Activated CD8-positive, alpha-beta T cell treated with anti-CD3 and anti-CD28 coated beads, Interleukin-2, amount 10 ng/mL, durations not matched to agents 7 days and 5 days (primary cell): ENCODE measurements around the gene SOX8. TPM values are rescaled to one million over a fixed set of nuclear protein-coding genes. Genes with fewer than 3 reads are reported as not detected.

Experiments
- ATAC-seq: fragments of 150-1000 bp; cut with Tn5 transposase; one replicate; pipeline ENCODE4 v1.10.0; 2021; ENCODE audit warnings: moderate library complexity
- CTCF ChIA-PET: fragments of 350-600 bp; sonication (Branson Sonifier 250); formaldehyde crosslinking; loops from one replicate; lab custom pipeline; 2021; ENCODE audit warnings: antibody characterized with exemption; lab: Charles Lee
- POLR2A ChIA-PET: fragments of 350-600 bp; sonication (Branson Sonifier 250); formaldehyde crosslinking; loops from one replicate; lab custom pipeline; 2021; ENCODE audit warnings: antibody characterized with exemption; lab: Charles Lee
- DNase-seq: peaks from one replicate; pipeline ENCODE4 v3.0.0-alpha.2; 2020
- H3K27ac Mint-ChIP-seq: one replicate; pipeline ENCODE4 v1.8.0; 2021; ENCODE audit warnings: mild to moderate bottlenecking, mixed read lengths
- H3K27me3 Mint-ChIP-seq: one replicate; pipeline ENCODE4 v1.8.0; 2021; ENCODE audit warnings: low read depth, mixed read lengths
- H3K36me3 Mint-ChIP-seq: one replicate; pipeline ENCODE4 v1.8.0; 2021; ENCODE audit warnings: low read depth, mixed read lengths
- H3K4me1 Mint-ChIP-seq: one replicate; pipeline ENCODE4 v1.8.0; 2021; ENCODE audit warnings: low read depth, mixed read lengths
- H3K4me3 Mint-ChIP-seq: one replicate; pipeline ENCODE4 v1.8.0; 2021; ENCODE audit warnings: mild to moderate bottlenecking, mixed read lengths
- H3K9me3 Mint-ChIP-seq: one replicate; pipeline ENCODE4 v1.8.0; 2022; ENCODE audit warnings: mixed read lengths; ENCODE audit not compliant: insufficient read depth
- total RNA-seq, 2 experiments: library from RNA; stranded (reverse); gene quantifications; one replicate each; pipeline ENCODE4 v1.2.3, GENCODE V29; 2021

Gene SOX8
- total RNA-seq, 2 experiments from 2014 or later, result not detected

DNA sequence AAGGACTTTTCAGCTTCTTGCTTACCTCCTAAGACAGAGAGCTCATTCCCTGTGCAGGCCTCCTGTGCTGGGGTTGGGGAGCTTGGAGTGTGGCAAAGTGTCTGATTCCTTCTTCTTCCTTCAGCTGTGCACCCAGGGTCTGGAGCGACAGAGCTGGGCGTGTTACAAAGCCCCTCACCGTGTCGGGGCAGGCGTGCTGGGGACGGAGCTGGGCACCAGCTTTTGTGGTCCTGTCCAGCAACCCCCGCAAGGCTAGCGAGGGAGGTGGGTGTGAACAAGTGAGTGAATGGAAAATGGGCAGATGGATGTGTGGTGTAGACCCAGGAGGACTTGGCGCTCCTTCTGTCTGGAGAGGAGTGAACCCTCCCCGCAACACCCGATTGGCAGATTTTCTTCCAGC, 23.7 kb downstream of the SOX8 start:
- peaks cover 9% of the 10 kb centered on the region for H3K27me3 Mint-ChIP-seq
- H3K4me1 Mint-ChIP-seq, result peaks cover 23% of the 10 kb centered on the region
- no peak overlapping the region for H3K4me3 Mint-ChIP-seq
- ATAC-seq (no peak), DNase-seq (no peak)
- no peak overlapping the region for H3K27ac Mint-ChIP-seq
- ChIA-PET POLR2A (interaction anchor here (0.6 kb wide), 1 partner anchor 416 kb away, joined by 3 read pairs; no protein-coding TSS in a partner anchor), CTCF (no interaction called here)
- no peaks in the 10 kb centered on the region for H3K36me3 Mint-ChIP-seq
- no peaks in the 10 kb centered on the region for H3K9me3 Mint-ChIP-seq

GRCh38 chr16:1006781-1007180, 25.2 kb downstream of the SOX8 start:
- no peak for DNase-seq
- Mint-ChIP-seq H3K4me1 (peaks cover 22% of the 10 kb centered on the region), H3K9me3 (no peaks in the 10 kb centered on the region), H3K27ac (no peak overlapping the region), H3K4me3 (no peak overlapping the region), H3K27me3 (peaks cover 5% of the 10 kb centered on the region), H3K36me3 (no peaks in the 10 kb centered on the region)
- ChIA-PET CTCF (no interaction called here), POLR2A (interaction anchor here (0.9 kb wide), 1 partner anchor 9 kb away, joined by 3 read pairs; no protein-coding TSS in a partner anchor)
- no peak for ATAC-seq

- Mint-ChIP-seq H3K9me3 (no peaks in the 10 kb centered on the region), H3K27me3 (peaks cover 5% of the 10 kb centered on the region), H3K4me1 (peaks cover 22% of the 10 kb centered on the region), H3K4me3 (no peak overlapping the region), H3K36me3 (no peaks in the 10 kb centered on the region), H3K27ac (no peak overlapping the region)
- ChIA-PET CTCF (no interaction called here), POLR2A (no interaction called here)
- DNase-seq (no peak), ATAC-seq (no peak)
These were observed 25.8 kb downstream of the SOX8 start for GRCh38 chr16:1007284-1007850.

- Mint-ChIP-seq H3K27ac (no peak overlapping the region), H3K27me3 (peaks cover 5% of the 10 kb centered on the region), H3K36me3 (no peaks in the 10 kb centered on the region), H3K9me3 (no peaks in the 10 kb centered on the region), H3K4me3 (no peak overlapping the region), H3K4me1 (peaks cover 15% of the 10 kb centered on the region)
- CTCF ChIA-PET, result no interaction called here
- POLR2A ChIA-PET, result no interaction called here
- no peak for ATAC-seq
- no peak for DNase-seq
These were observed 26.5 kb downstream of the SOX8 start for GRCh38 chr16:1008085-1008484.

DNA sequence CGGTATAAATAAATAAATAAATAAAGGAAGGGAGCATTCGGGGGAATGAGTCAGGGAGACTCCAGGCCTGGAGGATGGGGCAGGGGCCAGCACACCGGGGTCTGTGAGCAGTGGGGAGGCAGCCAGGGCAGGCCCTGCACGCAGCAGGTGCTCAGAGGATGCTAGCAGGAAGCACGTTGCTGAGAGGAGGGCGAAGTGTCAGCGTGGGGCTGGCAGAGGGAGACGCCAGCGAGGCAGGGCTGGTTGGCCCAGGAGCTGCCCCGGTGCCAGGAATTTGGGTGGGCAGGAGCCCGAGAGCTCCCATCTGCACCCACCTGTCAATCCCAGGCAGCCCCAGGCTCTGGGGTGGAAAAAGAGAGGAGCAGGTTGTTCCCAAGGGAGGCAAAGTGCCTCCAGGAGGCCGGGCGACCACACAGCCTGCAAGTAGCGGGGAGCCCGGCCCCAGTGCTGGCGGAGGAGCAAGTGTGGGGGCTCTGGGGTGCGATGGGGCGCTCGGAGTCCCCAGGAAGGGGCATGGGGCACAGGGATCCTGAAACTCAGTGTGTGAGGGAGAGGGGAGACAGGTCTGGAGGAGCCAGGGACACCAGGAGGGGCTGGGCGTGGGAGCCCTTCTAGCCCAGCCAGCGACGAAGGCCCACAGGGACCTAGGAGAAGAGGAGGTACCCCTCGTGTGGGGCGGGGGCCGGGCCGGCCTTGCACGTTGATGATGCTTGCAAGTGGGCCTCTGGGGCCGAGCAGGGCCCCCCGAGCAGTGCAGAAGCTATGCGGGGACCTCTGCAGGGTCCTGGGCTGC, 28.0 kb downstream of the SOX8 start:
- CTCF ChIA-PET, result no interaction called here
- Mint-ChIP-seq H3K4me3 (no peak overlapping the region), H3K27me3 (peaks cover 5% of the 10 kb centered on the region), H3K36me3 (no peaks in the 10 kb centered on the region), H3K27ac (no peak overlapping the region), H3K4me1 (peaks cover 3% of the 10 kb centered on the region), H3K9me3 (no peaks in the 10 kb centered on the region)
- DNase-seq (no peak), ATAC-seq (no peak)
- POLR2A ChIA-PET, result no interaction called here

DNA sequence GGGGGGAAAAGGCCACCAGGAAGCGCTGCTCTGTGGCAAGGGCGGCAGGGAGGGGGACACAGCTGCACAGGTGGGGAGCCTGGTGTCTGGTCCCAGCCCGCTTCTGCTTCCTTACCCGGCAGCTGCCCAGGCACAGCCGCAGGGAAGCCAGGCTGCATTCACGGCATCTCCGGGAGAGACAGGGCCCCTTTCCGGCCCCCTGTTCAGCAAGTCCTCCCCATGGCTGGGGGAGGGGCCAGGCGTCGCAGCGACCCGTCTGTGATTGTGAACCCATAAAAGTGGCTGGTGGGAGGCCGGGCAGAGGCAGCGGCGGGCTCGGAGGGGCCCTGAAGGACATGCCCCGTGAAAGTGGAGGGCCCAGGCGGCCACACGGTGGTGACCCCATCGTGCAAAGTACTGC, 28.7 kb downstream of the SOX8 start:
- Mint-ChIP-seq H3K36me3 (no peaks in the 10 kb centered on the region), H3K27ac (no peak overlapping the region), H3K9me3 (no peaks in the 10 kb centered on the region), H3K4me3 (no peak overlapping the region), H3K4me1 (peaks cover under 1% of the 10 kb centered on the region), H3K27me3 (peaks cover 5% of the 10 kb centered on the region)
- ChIA-PET POLR2A (no interaction called here), CTCF (no interaction called here)
- ATAC-seq (no peak), DNase-seq (no peak)

- DNase-seq (no peak), ATAC-seq (no peak)
- no peak overlapping the region for H3K4me3 Mint-ChIP-seq
- ChIA-PET CTCF (no interaction called here), POLR2A (no interaction called here)
- no peaks in the 10 kb centered on the region for H3K9me3 Mint-ChIP-seq
- H3K36me3 Mint-ChIP-seq, result no peaks in the 10 kb centered on the region
- no peak overlapping the region for H3K27ac Mint-ChIP-seq
- H3K27me3 Mint-ChIP-seq, result peaks cover 5% of the 10 kb centered on the region
- H3K4me1 Mint-ChIP-seq, result no peaks in the 10 kb centered on the region
These were observed 29.2 kb downstream of the SOX8 start for GRCh38 chr16:1010815-1011214.

DNA sequence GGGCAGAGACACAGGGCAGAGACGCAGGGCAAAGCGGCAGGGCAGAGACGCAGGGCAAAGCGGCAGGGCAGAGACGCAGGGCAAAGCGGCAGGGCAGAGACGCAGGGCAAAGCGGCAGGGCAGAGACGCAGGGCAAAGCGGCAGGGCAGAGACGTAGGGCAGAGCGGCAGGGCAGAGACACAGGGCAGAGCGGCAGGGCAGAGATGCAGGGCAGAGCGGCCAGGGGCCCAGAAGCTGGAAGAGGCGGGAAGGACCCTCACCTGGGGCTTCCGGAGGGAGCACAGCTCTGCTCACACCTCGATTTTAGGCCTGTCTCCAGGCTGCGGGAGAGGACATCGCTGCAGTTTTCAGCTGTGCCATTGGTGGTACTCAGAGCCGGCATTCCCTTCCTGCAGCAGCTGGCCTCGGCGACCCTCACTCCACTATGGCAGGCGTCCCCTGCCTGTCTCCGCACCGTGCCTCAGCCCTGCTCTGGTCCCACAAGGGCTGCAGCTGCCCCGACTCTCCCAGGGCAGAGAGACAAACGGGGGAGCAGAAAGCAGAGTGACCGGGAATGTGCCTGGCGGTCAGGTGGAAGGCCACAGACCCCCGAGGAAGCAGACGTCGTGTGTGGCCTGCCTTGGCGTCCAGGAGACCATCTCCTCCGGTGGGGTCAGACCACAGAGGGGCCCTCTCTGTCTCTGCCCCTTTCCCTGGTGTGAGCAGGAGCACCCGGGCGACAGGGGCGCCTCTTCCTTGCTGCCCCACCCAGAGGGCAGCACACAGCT, 29.9 kb downstream of the SOX8 start:
- Mint-ChIP-seq H3K27ac (no peak overlapping the region), H3K36me3 (no peaks in the 10 kb centered on the region), H3K9me3 (no peaks in the 10 kb centered on the region), H3K4me3 (no peak overlapping the region), H3K27me3 (peaks cover 5% of the 10 kb centered on the region), H3K4me1 (no peaks in the 10 kb centered on the region)
- ATAC-seq, result no peak
- DNase-seq, result no peak
- ChIA-PET CTCF (no interaction called here), POLR2A (no interaction called here)

DNA sequence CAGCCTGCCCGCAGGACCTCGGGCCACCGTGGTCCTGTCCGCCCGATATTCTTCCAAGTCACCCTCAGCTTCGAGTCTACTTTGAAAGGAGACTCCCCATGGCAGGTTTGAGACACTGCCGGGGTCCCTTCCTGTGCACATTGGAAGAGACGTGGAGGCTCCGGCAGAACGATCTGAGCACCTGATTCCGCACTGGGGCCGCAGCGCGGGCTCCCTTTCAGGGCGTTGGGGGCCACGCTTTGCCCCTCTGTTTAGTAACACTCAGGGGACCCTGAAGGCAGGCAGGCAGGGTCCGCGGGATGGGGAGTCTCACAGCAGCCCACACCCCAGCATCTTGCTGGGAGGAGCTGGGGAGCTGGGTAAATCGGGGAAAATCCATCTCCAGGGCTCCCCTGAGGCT, 30.6 kb downstream of the SOX8 start:
- no peaks in the 10 kb centered on the region for H3K4me1 Mint-ChIP-seq
- ATAC-seq, result no peak
- CTCF ChIA-PET, result no interaction called here
- H3K27ac Mint-ChIP-seq, result no peak overlapping the region
- no peak for DNase-seq
- no peaks in the 10 kb centered on the region for H3K36me3 Mint-ChIP-seq
- POLR2A ChIA-PET, result no interaction called here
- H3K4me3 Mint-ChIP-seq, result no peak overlapping the region
- H3K27me3 Mint-ChIP-seq, result peaks cover 5% of the 10 kb centered on the region
- no peaks in the 10 kb centered on the region for H3K9me3 Mint-ChIP-seq

- H3K27me3 Mint-ChIP-seq, result peaks cover 5% of the 10 kb centered on the region
- ChIA-PET CTCF (no interaction called here), POLR2A (no interaction called here)
- H3K27ac Mint-ChIP-seq, result no peak overlapping the region
- no peaks in the 10 kb centered on the region for H3K36me3 Mint-ChIP-seq
- no peak for DNase-seq
- no peak for ATAC-seq
- H3K4me3 Mint-ChIP-seq, result no peak overlapping the region
- H3K9me3 Mint-ChIP-seq, result no peaks in the 10 kb centered on the region
- no peaks in the 10 kb centered on the region for H3K4me1 Mint-ChIP-seq
These were observed 31.4 kb downstream of the SOX8 start for GRCh38 chr16:1012722-1013592.

- H3K36me3 Mint-ChIP-seq, result no peaks in the 10 kb centered on the region
- no peak overlapping the region for H3K27ac Mint-ChIP-seq
- ATAC-seq, result no peak
- ChIA-PET POLR2A (no interaction called here), CTCF (no interaction called here)
- no peak for DNase-seq
- peaks cover 3% of the 10 kb centered on the region for H3K27me3 Mint-ChIP-seq
- H3K4me3 Mint-ChIP-seq, result no peak overlapping the region
- H3K9me3 Mint-ChIP-seq, result no peaks in the 10 kb centered on the region
- H3K4me1 Mint-ChIP-seq, result no peaks in the 10 kb centered on the region
These were observed 32.0 kb downstream of the SOX8 start for GRCh38 chr16:1013593-1013900.
